Activated naive CD4-positive, alpha-beta T cell treated with anti-CD3 and anti-CD28 coated beads, Interleukin-2, amount 10 ng/mL, durations not matched to agents 7 days and 5 days (primary cell): ENCODE measurements around the gene CLEC4E.
A peak's percentile ranks its signal among the peaks of the same experiment; 100 is the strongest.
"Not testable (repeated sequence)": the region's sequence is repeated elsewhere in the genome, so short reads cannot be mapped to it uniquely, and the experiment has no call there.

Source experiments
- CTCF ChIA-PET: fragments of 350-600 bp; sonication (Branson Sonifier 250); formaldehyde crosslinking; loops from one replicate; lab custom pipeline; 2021; ENCODE audit warnings: antibody characterized with exemption; lab: Charles Lee
- DNase-seq: peaks from one replicate; pipeline ENCODE4 v3.0.0-alpha.2; 2020
- H3K27ac Mint-ChIP-seq: one replicate; pipeline ENCODE4 v1.8.0; 2021; ENCODE audit warnings: mild to moderate bottlenecking, moderate library complexity, mixed read lengths
- H3K27me3 Mint-ChIP-seq: one replicate; pipeline ENCODE4 v1.8.0; 2021; ENCODE audit warnings: mild to moderate bottlenecking, mixed read lengths
- H3K36me3 Mint-ChIP-seq: one replicate; pipeline ENCODE4 v1.8.0; 2021; ENCODE audit warnings: mixed read lengths
- H3K4me1 Mint-ChIP-seq: one replicate; pipeline ENCODE4 v1.8.0; 2021; ENCODE audit warnings: mixed read lengths
- H3K4me3 Mint-ChIP-seq: one replicate; pipeline ENCODE4 v1.8.0; 2021; ENCODE audit warnings: mild to moderate bottlenecking, moderate library complexity, mixed read lengths
- H3K9me3 Mint-ChIP-seq: one replicate; pipeline ENCODE4 v1.8.0; 2021; ENCODE audit warnings: mixed read lengths

CLEC4E gene, protein sequence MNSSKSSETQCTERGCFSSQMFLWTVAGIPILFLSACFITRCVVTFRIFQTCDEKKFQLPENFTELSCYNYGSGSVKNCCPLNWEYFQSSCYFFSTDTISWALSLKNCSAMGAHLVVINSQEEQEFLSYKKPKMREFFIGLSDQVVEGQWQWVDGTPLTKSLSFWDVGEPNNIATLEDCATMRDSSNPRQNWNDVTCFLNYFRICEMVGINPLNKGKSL

DNA sequence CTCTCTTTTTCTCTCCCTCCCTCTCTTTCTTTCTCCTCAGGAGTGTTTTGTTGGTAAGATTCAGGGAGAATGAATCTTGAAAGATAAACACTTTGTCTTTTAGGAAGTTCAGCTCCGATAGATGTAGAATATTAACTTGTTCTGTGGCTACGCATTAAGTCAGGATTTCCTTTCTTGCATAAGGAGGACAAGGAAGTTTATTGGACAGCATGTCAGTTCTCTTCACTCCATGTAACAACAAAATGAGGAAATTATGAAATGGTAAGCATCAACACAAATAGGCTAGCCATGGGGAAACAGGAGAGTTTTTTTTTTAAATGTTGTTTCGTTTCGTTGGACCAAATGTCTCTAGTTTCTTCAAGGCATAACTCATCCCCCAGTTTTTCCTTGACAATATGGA is at the start of gene CLEC4E:
CLEC4E (minus strand) TSS at position 75 of the 400 bp plus-strand sequence. CDS start 108 bp downstream, outside the sequence.
- H3K9me3 Mint-ChIP-seq, H3K4me1 Mint-ChIP-seq, H3K27ac Mint-ChIP-seq, H3K36me3 Mint-ChIP-seq, DNase-seq, H3K4me3 Mint-ChIP-seq: not testable (repeated sequence)
- H3K27me3 Mint-ChIP-seq: peaks cover 43% of the 10 kb centered on the region
- CTCF ChIA-PET: interaction anchor here (0.6 to 0.7 kb wide), 2 partner anchors 18 to 349 kb away, joined by 4 read pairs; no protein-coding TSS in a partner anchor

DNA sequence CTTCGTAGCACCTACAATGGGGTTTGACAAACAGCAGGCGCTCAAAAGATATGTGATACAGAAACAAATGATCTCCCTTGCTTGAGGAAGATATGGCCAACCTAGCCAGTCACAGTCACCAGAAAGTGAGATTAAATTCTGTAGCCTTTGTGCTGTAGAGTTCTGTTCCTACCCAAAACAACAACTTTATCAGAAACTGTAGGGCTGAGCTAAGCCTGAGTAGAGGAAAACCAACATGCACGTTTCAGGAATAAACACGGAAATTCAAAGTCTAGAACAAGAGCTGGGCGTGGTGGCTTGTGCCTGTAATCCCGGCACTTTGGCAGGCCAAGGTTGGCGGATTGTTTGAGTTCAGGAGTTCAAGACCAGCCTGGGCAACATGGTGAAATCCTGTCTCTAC is 49.0 kb upstream of the CLEC4E start:
- CTCF ChIA-PET: interaction anchor here (0.7 to 3.2 kb wide), 3 partner anchors 19 to 92 kb away, joined by 3 to 14 read pairs (median 5); no protein-coding TSS in a partner anchor
- H3K27me3 Mint-ChIP-seq: no peaks in the 10 kb centered on the region

DNA sequence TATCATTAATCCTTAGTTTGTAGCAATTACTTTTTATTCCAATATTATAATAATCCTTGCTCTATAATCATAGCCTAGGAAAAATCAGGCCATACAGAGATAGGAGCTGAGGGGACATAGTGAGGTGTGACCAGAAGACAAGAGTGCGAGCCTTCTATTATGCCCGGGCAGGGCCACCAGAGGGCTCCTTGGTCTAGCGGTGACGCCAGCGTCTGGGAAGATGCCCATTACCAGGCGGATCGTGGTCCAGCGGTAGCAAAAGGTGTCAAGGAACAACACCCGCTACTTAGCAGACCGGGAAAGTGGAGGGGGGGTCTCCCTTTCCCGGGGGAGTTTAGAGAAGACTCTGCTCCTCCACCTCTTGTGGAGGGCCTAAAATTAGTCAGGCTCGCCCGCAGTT is 43.8 kb upstream of the CLEC4E start:
- DNase-seq, CTCF ChIA-PET, H3K9me3 Mint-ChIP-seq, H3K27me3 Mint-ChIP-seq, H3K36me3 Mint-ChIP-seq, H3K4me1 Mint-ChIP-seq, H3K4me3 Mint-ChIP-seq, H3K27ac Mint-ChIP-seq: not testable (repeated sequence)

More for the DNA sequence above, 49.0 kb upstream of the CLEC4E start:
- DNase-seq: no peak
- H3K9me3 Mint-ChIP-seq: no peaks in the 10 kb centered on the region
- H3K4me3 Mint-ChIP-seq: no peak overlapping the region
- no peak overlapping the region for H3K27ac Mint-ChIP-seq
- no peaks in the 10 kb centered on the region for H3K4me1 Mint-ChIP-seq
- no peaks in the 10 kb centered on the region for H3K36me3 Mint-ChIP-seq

DNA sequence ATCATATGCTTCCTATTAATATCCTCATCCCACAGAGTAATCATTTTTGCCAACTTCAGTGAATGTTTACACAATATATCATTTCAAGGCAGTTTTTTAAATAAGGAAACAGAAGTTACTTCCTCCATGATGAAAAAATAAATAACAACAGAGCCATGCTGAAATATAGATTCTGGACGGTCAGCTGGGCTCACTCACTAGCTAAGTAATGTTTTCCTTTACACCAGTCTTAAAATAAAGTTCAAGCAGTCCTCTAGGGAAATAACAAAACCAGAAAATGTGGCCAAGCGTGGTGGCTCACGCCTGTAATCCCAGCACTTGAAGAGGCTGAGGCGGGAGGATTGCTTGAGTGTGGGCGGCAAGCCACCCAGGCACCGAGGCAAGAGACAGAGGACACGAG is 43.3 kb upstream of the CLEC4E start:
- H3K4me3 Mint-ChIP-seq: no peak overlapping the region
- DNase-seq: no peak
- no peaks in the 10 kb centered on the region for H3K9me3 Mint-ChIP-seq
- CTCF ChIA-PET: no interaction called here
- no peaks in the 10 kb centered on the region for H3K4me1 Mint-ChIP-seq
- H3K27me3 Mint-ChIP-seq: no peaks in the 10 kb centered on the region
- no peaks in the 10 kb centered on the region for H3K36me3 Mint-ChIP-seq
- no peak overlapping the region for H3K27ac Mint-ChIP-seq

DNA sequence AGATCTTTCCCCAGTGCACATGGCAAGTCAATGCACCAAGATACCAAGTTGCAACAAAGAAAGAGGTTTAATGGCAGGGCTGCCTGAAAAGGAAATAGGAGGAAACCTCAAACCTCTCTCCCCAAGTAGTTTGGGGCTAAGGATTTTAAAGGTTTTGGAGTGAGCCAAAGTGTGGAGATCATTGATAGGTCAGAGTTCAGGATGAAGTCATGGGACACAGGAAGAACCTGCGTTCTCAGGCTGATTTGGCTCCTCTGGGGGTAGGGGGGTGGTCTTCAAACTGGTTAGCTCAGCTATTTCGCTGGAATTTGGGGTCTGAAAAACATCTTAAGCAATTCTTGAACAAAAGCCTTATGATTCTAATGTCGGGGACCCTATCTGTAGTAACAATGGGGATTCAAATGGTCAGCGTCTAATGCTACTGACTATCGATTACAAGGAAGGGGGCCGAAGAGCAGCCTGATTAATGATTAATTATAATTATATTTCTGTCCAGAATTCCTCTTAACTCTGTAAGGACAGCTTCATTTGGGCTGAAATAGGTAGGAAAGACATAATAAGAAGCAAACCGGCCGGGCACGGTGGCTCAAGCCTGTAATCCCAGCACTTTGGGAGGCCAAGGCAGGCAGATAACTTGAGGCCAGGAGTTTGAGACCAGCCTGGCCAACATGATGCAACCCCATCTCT is 40.5 kb upstream of the CLEC4E start:
- CTCF ChIA-PET: no interaction called here
- Mint-ChIP-seq H3K4me3 (no peak overlapping the region), H3K27ac (no peak overlapping the region), H3K27me3 (no peaks in the 10 kb centered on the region), H3K9me3 (no peaks in the 10 kb centered on the region), H3K4me1 (no peaks in the 10 kb centered on the region), H3K36me3 (no peaks in the 10 kb centered on the region)
- DNase-seq: no peak

DNA sequence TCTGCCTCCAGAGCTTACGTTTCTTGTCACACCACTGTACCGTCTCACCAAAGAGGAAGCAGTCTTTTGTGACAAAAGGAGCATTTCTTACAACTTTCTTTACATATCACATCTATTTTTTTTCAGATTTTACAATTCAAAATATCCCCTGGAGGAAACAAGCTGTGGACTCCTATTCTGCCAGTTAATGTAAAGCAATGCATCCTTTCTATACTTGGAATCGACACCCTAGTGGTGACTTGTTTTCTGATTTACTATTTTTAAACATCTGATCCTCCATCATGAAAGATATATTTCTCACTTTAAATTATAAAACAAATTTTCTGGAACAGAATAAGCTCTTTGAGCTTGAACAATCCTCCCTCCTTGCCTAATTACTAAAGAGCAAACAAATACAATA is 37.2 kb upstream of the CLEC4E start:
- H3K4me3 Mint-ChIP-seq: no peak overlapping the region
- H3K4me1 Mint-ChIP-seq: peaks cover 6% of the 10 kb centered on the region
- peaks cover 12% of the 10 kb centered on the region for H3K27me3 Mint-ChIP-seq
- no peaks in the 10 kb centered on the region for H3K36me3 Mint-ChIP-seq
- no peaks in the 10 kb centered on the region for H3K9me3 Mint-ChIP-seq
- CTCF ChIA-PET: no interaction called here
- no peak for DNase-seq
- H3K27ac Mint-ChIP-seq: no peak overlapping the region

DNA sequence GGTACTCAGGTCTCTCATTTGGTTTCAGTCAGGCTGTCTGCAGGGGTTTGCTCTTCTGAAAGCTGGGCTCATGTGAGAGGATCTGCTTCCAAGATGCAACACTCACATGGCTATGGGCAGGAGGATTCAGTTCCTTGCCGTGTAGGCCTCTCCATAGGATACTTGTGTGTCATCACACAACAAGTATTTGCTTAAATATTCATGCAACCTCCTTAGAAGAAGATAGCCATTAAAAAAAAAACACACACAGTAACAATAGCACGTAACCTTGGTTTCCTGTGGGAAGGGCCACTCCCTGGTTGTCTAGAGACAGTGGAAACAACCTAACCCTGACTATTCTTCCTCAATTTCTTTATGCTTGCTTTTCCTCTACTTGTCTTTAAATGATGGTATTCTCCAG is 31.8 kb upstream of the CLEC4E start:
- CTCF ChIA-PET: interaction anchor here (1.0 kb wide), 1 partner anchor 10 kb away, joined by 3 read pairs; no protein-coding TSS in a partner anchor
- no peaks in the 10 kb centered on the region for H3K36me3 Mint-ChIP-seq
- DNase-seq: peak; percentile 27
- H3K27me3 Mint-ChIP-seq: peaks cover 12% of the 10 kb centered on the region
- H3K27ac Mint-ChIP-seq: peak overlapping the region; percentile 9
- no peaks in the 10 kb centered on the region for H3K9me3 Mint-ChIP-seq
- H3K4me1 Mint-ChIP-seq: peaks cover 17% of the 10 kb centered on the region
- peak overlapping the region; percentile 26 for H3K4me3 Mint-ChIP-seq

DNA sequence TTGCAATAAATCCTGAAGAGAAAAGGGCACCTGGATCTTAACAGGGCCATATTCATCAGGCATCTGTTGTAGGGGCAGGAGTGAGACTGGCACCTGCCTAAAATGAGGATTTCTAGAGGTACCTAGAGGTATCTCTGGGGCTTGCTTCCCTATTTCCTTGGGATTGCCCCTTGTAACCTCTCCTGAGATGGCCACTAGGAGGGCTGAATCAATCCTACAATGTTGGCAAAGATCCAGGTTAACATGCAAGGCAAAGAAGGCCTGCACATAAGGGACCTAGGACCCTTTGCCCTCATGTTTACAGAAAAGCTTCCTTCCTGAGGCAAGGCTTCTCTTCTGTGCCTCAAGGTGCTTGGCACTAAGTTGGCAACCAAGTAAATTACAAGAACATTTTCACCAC is 25.8 kb upstream of the CLEC4E start:
- no peaks in the 10 kb centered on the region for H3K36me3 Mint-ChIP-seq
- CTCF ChIA-PET: no interaction called here
- H3K4me1 Mint-ChIP-seq: no peaks in the 10 kb centered on the region
- no peaks in the 10 kb centered on the region for H3K27me3 Mint-ChIP-seq
- H3K4me3 Mint-ChIP-seq: no peak overlapping the region
- no peak for DNase-seq
- H3K9me3 Mint-ChIP-seq: peaks cover 9% of the 10 kb centered on the region
- no peak overlapping the region for H3K27ac Mint-ChIP-seq

DNA sequence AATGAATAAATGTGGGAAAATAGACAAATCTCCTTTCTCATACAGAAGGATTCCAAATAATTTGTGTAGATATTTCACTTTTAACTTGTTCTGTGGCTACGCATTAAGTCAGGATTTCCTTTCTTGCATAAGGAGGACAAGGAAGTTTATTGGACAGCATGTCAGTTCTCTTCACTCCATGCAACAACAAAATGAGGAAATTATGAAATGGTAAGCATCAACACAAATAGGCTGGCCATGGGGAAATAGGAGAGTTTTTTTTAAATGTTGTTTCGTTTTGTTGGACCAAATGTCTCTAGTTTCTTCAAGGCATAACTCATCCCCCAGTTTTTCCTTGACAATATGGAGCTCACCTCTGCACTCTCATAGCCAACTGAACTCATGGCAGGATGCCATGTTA is 25.3 kb upstream of the CLEC4E start:
- H3K4me3 Mint-ChIP-seq, CTCF ChIA-PET, H3K27me3 Mint-ChIP-seq, H3K36me3 Mint-ChIP-seq, H3K4me1 Mint-ChIP-seq, H3K27ac Mint-ChIP-seq, DNase-seq, H3K9me3 Mint-ChIP-seq: not testable (repeated sequence)

DNA sequence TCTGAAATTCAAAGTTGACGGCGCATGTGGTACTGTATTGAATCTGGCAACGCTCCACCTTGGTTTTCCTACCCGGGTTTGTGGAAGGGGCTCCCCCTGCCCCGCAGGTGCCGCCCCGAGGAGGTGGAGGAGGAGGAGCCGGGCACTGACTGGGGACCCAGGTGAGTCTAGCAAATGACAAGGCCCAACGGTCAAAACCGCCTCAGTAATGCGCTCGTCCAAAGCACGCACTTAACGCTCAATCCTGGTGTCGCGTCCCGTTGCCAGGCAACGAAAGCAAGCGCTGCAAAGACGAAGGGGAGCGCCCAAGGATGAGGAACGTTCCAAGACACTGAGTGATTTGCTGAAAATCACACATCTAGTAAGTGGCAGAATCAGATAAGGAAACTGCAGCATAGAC is 24.0 kb upstream of the CLEC4E start:
- Mint-ChIP-seq H3K4me3 (no peak overlapping the region), H3K27ac (no peak overlapping the region), H3K27me3 (no peaks in the 10 kb centered on the region), H3K9me3 (peaks cover 9% of the 10 kb centered on the region), H3K36me3 (no peaks in the 10 kb centered on the region), H3K4me1 (no peaks in the 10 kb centered on the region)
- DNase-seq: no peak
- CTCF ChIA-PET: interaction anchor here (1.1 kb wide), 1 partner anchor 20 kb away, joined by 3 read pairs; no protein-coding TSS in a partner anchor

DNA sequence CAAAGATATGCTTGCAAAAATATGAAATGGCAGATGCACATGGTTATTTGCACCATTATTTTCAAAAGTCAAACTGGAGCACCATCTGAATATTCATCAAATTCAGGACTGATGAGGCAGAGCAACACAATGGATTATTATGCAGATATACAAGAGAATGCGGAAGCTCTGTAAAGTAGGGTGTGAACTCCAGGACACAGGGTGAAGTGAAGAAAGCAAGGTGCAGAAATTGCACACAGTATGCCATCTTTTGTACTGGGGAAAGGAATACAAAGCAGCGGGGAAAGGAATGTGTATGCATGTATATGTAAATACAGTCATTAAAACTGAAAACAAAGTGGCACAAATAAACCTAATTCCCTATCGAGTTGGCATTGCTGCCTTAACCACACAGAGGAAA is 22.7 kb upstream of the CLEC4E start:
- CTCF ChIA-PET: interaction anchor here (1.1 to 1.3 kb wide), 2 partner anchors 19 to 49 kb away, joined by 3 to 4 read pairs; no protein-coding TSS in a partner anchor
- DNase-seq: no peak
- H3K27me3 Mint-ChIP-seq: no peaks in the 10 kb centered on the region
- peaks cover 9% of the 10 kb centered on the region for H3K9me3 Mint-ChIP-seq
- H3K36me3 Mint-ChIP-seq: no peaks in the 10 kb centered on the region
- H3K4me1 Mint-ChIP-seq: no peaks in the 10 kb centered on the region
- no peak overlapping the region for H3K27ac Mint-ChIP-seq
- H3K4me3 Mint-ChIP-seq: no peak overlapping the region

DNA sequence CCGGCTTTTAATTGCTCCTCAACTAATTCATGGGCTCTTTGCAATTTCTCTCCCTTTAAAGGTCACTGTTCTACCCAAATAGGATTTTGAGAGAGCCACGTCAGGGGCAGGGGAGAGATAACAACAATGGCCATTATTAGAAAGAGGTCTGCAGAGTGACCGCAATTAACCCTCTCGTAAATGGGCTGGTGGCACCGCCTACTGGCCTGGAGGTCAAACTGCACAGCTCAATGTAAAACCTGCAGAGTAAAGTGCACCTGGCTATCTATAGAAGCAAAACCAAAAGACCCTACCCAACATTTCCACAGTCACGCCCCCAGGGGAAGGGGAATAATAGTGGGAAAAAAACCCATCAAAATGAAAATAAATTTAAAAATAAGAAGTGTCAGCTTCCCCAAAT is 21.6 kb upstream of the CLEC4E start:
- no peaks in the 10 kb centered on the region for H3K4me1 Mint-ChIP-seq
- no peak overlapping the region for H3K27ac Mint-ChIP-seq
- H3K36me3 Mint-ChIP-seq: no peaks in the 10 kb centered on the region
- no peak overlapping the region for H3K4me3 Mint-ChIP-seq
- H3K27me3 Mint-ChIP-seq: no peaks in the 10 kb centered on the region
- peaks cover 8% of the 10 kb centered on the region for H3K9me3 Mint-ChIP-seq
- CTCF ChIA-PET: interaction anchor here (1.3 to 1.5 kb wide), 3 partner anchors 10 to 50 kb away, joined by 3 to 4 read pairs (median 4); no protein-coding TSS in a partner anchor
- no peak for DNase-seq

DNA sequence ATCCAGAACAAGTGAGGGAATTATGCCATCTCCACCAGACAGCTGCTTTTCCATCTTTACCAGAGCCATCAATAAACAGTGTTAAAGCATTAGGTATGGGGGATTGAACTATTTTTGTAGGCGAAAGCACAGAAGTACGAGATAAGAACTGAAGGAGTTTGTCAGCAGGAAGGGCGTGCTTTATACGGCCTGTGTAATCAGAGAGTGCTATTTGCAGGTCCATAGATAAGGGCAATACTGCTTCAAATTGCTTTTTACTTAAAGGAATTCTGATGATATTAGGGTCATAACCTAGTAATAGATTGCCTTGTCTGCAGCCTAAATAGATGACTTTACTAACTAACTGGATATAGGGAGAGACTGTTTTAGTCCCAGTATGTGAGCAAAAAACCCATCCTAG is 20.3 kb upstream of the CLEC4E start:
- H3K27me3 Mint-ChIP-seq: peaks cover 4% of the 10 kb centered on the region
- no peak overlapping the region for H3K4me3 Mint-ChIP-seq
- DNase-seq: no peak
- peaks cover 8% of the 10 kb centered on the region for H3K9me3 Mint-ChIP-seq
- CTCF ChIA-PET: interaction anchor here (1.1 kb wide), 1 partner anchor 17 kb away, joined by 5 read pairs; no protein-coding TSS in a partner anchor
- no peak overlapping the region for H3K27ac Mint-ChIP-seq
- H3K36me3 Mint-ChIP-seq: no peaks in the 10 kb centered on the region
- no peaks in the 10 kb centered on the region for H3K4me1 Mint-ChIP-seq

DNA sequence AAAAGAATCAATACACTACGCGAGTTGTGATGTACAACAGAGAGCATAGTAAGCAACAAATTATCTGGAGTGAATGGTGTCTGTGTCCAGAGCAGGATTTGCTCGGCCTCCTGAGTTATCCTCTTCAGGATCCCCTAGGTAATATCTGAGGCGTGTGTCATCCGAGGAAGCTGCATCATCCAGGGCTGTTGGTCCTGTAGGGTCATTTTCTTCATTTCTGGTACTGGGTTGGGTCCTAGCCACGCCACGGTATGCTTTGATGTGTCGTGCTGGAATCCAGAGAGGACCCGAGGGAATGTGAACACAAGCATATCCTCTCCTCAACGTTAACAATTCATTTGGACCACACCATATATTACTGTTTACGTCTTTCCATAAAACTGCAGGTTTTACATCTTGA is 19.0 kb upstream of the CLEC4E start:
- CTCF ChIA-PET: no interaction called here
- no peak for DNase-seq
- H3K4me1 Mint-ChIP-seq: no peaks in the 10 kb centered on the region
- no peaks in the 10 kb centered on the region for H3K36me3 Mint-ChIP-seq
- H3K4me3 Mint-ChIP-seq: no peak overlapping the region
- H3K27ac Mint-ChIP-seq: no peak overlapping the region
- H3K9me3 Mint-ChIP-seq: peaks cover 8% of the 10 kb centered on the region
- H3K27me3 Mint-ChIP-seq: peaks cover 8% of the 10 kb centered on the region
